Muscle of leg (tissue), 11 donors: ENCODE measurements around the gene HS3ST3A1. TPM values are rescaled to one million over a fixed set of nuclear protein-coding genes. Genes with fewer than 3 reads are reported as not detected.
"Not testable (repeated sequence)": the region's sequence is repeated elsewhere in the genome, so short reads cannot be mapped to it uniquely, and the experiment has no call there.

Experiments used
- DNase-seq: peaks from one replicate; pipeline ENCODE4 v3.0.0; 2013
- H3K27ac ChIP-seq: one replicate; pipeline ENCODE4 v1.5.1; 2013; ENCODE audit warnings: mild to moderate bottlenecking, low read length, control low read depth
- H3K27me3 ChIP-seq: one replicate; pipeline ENCODE4 v1.6.1; 2013; ENCODE audit warnings: low read length; ENCODE audit not compliant: control insufficient read depth, insufficient read depth
- H3K36me3 ChIP-seq: one replicate; pipeline ENCODE4 v1.6.1; 2013; ENCODE audit warnings: low read length; ENCODE audit not compliant: control insufficient read depth, insufficient read depth
- H3K4me1 ChIP-seq: one replicate; pipeline ENCODE4 v1.6.1; 2013; ENCODE audit warnings: low read length; ENCODE audit not compliant: control insufficient read depth, insufficient read depth
- H3K4me3 ChIP-seq: one replicate; pipeline ENCODE4 v1.5.1; 2013; ENCODE audit warnings: low read length, control low read depth
- H3K9me3 ChIP-seq: replicated peaks from 2 replicates; pipeline ENCODE4 v1.6.1; 2013; ENCODE audit warnings: low read depth, low read length; ENCODE audit not compliant: control insufficient read depth
- WGBS: methylation state at CpG from one replicate; pipeline ENCODE4 v1.1.5; 2013; ENCODE audit warnings: missing lambda C conversion rate; ENCODE audit not compliant: insufficient coverage; 5-methylcytosine and 5-hydroxymethylcytosine counted together
- polyA plus RNA-seq, 8 donors: library from polyadenylated mRNA; unstranded; fragments of 120-200 nt; gene quantifications; one replicate each; pipeline versions ENCODE4 v1.2.1 to v1.2.3, GENCODE V29; 2013; ENCODE audit warnings: inconsistent platforms in 1 of 8, low replicate concordance in 1 of 8; ENCODE audit not compliant: insufficient read length in 8 of 8, insufficient read depth in 1 of 8
- total RNA-seq: library from RNA; stranded (reverse); fragments of 120-200 nt; gene quantifications from one replicate; pipeline ENCODE4 v1.2.4, GENCODE V29; 2013

The HS3ST3A1 gene
- total and polyA plus RNA-seq, 9 donors, result 0.68 to 3.8 (median 2.3) TPM

DNA sequence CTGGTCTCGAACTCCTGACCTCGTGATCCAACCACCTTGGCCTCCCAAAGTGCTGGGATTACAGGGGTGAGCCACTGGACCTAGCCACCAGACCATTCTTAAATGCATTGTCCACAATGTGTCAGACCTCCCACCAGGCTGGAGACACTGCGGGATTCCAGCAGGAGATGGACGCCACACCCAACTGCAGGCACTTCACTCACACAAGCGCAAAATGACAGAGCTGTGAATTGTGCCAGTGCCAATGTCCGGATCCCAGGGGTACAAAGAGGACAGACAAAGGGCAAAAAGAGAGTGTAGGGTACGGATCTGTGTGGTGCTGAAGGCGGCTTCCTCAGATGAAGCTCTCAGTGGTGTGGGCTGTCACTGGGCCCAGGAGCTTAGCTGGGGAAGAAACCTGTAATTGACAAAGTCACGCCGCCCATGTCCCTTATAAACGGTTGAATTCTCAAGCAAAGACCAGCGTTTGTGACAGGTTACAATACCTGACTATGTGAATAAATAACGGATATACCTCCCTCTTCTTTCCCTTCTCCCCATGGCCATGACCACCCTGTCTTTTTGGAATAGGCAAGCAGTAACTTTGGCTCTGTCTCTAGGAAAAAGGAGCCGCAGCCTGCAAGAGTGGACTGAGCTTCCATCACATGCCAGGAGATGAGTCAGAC is 40.0 kb downstream of the HS3ST3A1 start:
- 40% methylated on average over 7 of the region's 14 CpGs for WGBS
- Histone ChIP-seq H3K36me3 (no peaks in the 10 kb centered on the region), H3K4me3 (no peak overlapping the region), H3K9me3 (no peaks in the 10 kb centered on the region), H3K4me1 (peaks cover 10% of the 10 kb centered on the region), H3K27ac (no peak overlapping the region), H3K27me3 (no peaks in the 10 kb centered on the region)
- peak; percentile 96 for DNase-seq

GRCh38 chr17:13560935-13561334 is 40.8 kb downstream of the HS3ST3A1 start:
- H3K27me3 ChIP-seq, result no peaks in the 10 kb centered on the region
- H3K36me3 ChIP-seq, result no peaks in the 10 kb centered on the region
- H3K9me3 ChIP-seq, result no peaks in the 10 kb centered on the region
- H3K4me1 ChIP-seq, result peaks cover 10% of the 10 kb centered on the region
- no peak overlapping the region for H3K27ac ChIP-seq
- no peak overlapping the region for H3K4me3 ChIP-seq
- no peak for DNase-seq
- WGBS, result no CpG with 5 or more reads among the region's 1 CpG

DNA sequence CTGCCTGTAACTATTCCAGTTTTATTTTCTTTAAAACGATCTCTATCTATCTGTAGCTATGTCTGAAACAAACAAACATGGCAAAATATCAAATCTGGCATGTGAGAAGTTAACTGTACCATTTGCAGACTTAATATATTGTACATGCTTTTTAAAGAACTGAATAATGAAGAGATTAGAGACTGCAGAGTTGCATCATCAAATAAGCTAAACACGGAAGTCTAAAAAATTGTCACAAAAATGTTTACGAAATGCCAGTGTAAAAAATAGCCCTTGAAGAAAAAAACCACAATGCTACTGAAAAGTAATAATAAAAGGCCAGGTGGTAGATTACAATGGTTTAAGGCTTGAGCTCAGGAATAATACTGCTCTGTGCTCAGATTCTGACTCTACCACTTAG is 43.1 kb downstream of the HS3ST3A1 start:
- no peaks in the 10 kb centered on the region for H3K36me3 ChIP-seq
- WGBS, result no CpG with 5 or more reads among the region's 3 CpGs
- peaks cover 10% of the 10 kb centered on the region for H3K4me1 ChIP-seq
- DNase-seq, result no peak
- H3K4me3 ChIP-seq, result no peak overlapping the region
- no peaks in the 10 kb centered on the region for H3K27me3 ChIP-seq
- no peaks in the 10 kb centered on the region for H3K9me3 ChIP-seq
- no peak overlapping the region for H3K27ac ChIP-seq

DNA sequence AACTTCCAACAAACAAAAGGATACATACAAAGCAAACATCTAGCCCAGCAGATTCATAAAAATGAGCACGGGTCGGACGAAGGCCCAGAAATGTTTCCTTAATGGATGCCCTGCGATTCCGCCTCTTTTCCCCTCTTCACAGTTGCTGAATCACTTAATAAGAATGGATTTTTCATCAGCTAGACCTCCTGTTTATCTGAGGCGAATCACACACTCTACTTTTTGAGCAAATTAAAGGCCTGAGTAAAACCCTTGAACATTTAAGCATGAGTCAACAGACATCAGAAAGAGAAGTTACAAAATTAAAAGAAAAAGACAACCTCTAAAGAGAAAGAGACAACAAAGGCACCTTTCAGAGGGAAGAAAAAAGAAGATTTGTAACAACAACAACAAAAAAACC is 44.7 kb downstream of the HS3ST3A1 start:
- Histone ChIP-seq H3K9me3 (no peaks in the 10 kb centered on the region), H3K27ac (no peak overlapping the region), H3K27me3 (no peaks in the 10 kb centered on the region), H3K4me1 (peaks cover under 1% of the 10 kb centered on the region), H3K36me3 (no peaks in the 10 kb centered on the region), H3K4me3 (no peak overlapping the region)
- no peak for DNase-seq
- WGBS, result no CpG with 5 or more reads among the region's 6 CpGs

GRCh38 chr17:13554231-13554630 is 47.5 kb downstream of the HS3ST3A1 start:
- H3K9me3 ChIP-seq, result no peaks in the 10 kb centered on the region
- WGBS, result 100% methylated on average over 2 of the region's 5 CpGs

GRCh38 chr17:13550291-13550690 is 51.4 kb downstream of the HS3ST3A1 start:
- Histone ChIP-seq H3K27me3 (no peaks in the 10 kb centered on the region), H3K36me3 (no peaks in the 10 kb centered on the region), H3K9me3 (no peaks in the 10 kb centered on the region), H3K27ac (no peak overlapping the region), H3K4me1 (no peaks in the 10 kb centered on the region), H3K4me3 (no peak overlapping the region)
- DNase-seq, result no peak
- no CpG with 5 or more reads among the region's 6 CpGs for WGBS

More at GRCh38 chr17:13554231-13554630, 47.5 kb downstream of the HS3ST3A1 start:
- no peaks in the 10 kb centered on the region for H3K4me1 ChIP-seq
- H3K36me3 ChIP-seq, result no peaks in the 10 kb centered on the region
- H3K4me3 ChIP-seq, result no peak overlapping the region
- no peak for DNase-seq
- H3K27me3 ChIP-seq, result no peaks in the 10 kb centered on the region
- H3K27ac ChIP-seq, result no peak overlapping the region

DNA sequence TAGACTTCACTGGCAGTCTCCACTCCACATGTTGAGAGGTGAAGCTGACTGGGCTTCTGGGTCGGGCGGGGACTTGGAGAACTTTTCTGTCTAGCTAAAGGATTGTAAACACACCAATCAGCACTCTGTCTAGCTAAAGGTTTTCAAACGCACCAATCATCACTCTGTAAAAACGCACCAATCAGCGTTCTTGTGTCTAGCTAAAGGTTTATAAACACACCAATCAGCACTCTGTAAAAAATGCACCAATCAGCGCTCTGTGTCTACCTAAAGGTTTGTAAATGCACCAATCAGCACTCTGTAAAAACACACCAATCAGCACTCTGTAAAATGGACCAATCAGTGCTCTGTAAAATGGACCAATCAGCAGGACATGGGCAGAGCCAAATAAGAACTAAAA is 53.2 kb downstream of the HS3ST3A1 start:
- not testable (repeated sequence) for H3K4me3 ChIP-seq, H3K36me3 ChIP-seq, H3K27me3 ChIP-seq, H3K27ac ChIP-seq, H3K9me3 ChIP-seq, DNase-seq, H3K4me1 ChIP-seq
- WGBS, result 71% methylated on average over 4 of the region's 6 CpGs

- no peaks in the 10 kb centered on the region for H3K27me3 ChIP-seq
- WGBS, result no CpG with 5 or more reads among the region's 2 CpGs
- no peaks in the 10 kb centered on the region for H3K36me3 ChIP-seq
Observed at GRCh38 chr17:13546851-13547250, 54.9 kb downstream of the HS3ST3A1 start.

DNA sequence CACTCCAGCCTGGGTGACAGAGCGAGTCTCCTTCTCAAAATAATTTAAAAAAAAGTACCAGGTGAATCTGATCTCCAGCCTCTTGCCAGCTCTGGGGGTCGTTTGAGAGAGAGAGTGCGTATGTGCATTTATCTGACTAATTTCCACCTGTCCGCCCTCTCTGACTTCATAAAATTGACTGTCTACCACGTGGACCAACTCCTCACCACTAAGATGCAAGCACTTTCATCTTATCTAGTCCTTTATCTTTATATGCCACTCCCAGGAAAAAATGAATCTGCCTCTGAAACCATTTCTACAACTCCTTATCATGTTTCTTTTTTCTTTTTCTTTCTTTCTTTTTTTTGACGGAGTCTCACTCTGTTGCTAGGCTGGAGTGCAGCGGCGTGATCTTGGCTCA is 55.8 kb downstream of the HS3ST3A1 start:
- H3K9me3 ChIP-seq, result no peaks in the 10 kb centered on the region
- 57% methylated on average over 7 of the region's 8 CpGs for WGBS

More at GRCh38 chr17:13546851-13547250, 54.9 kb downstream of the HS3ST3A1 start:
- no peaks in the 10 kb centered on the region for H3K9me3 ChIP-seq
- no peaks in the 10 kb centered on the region for H3K4me1 ChIP-seq
- no peak for DNase-seq
- no peak overlapping the region for H3K4me3 ChIP-seq
- H3K27ac ChIP-seq, result no peak overlapping the region

DNA sequence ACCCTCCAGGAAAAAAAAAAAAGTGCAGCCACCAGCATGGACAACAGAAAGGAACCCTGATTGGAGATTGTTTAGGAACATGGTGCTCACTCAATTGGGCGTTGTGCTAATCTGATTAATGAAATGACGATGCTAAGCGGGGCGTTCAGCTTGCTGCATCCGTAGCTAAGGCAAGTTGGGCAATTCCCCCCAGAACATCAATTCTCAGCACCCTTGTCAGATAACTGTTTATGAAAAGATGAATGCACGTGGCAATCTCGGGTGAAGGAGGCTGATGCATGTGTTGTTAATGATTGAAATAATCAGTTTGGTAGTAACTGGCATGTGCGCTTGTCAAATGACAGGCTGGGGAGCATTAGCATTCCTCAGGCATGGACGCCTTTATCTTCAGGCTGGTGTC is 57.0 kb downstream of the HS3ST3A1 start:
- H3K9me3 ChIP-seq, result no peaks in the 10 kb centered on the region
- DNase-seq, result no peak
- WGBS, result 100% methylated on average over 1 of the region's 9 CpGs
- no peaks in the 10 kb centered on the region for H3K36me3 ChIP-seq
- H3K27me3 ChIP-seq, result no peaks in the 10 kb centered on the region
- no peak overlapping the region for H3K4me3 ChIP-seq
- no peak overlapping the region for H3K27ac ChIP-seq
- no peaks in the 10 kb centered on the region for H3K4me1 ChIP-seq

More for the DNA sequence above, 55.8 kb downstream of the HS3ST3A1 start:
- H3K27me3 ChIP-seq, result no peaks in the 10 kb centered on the region
- no peaks in the 10 kb centered on the region for H3K36me3 ChIP-seq
- H3K4me3 ChIP-seq, result no peak overlapping the region
- no peak for DNase-seq
- no peaks in the 10 kb centered on the region for H3K4me1 ChIP-seq
- H3K27ac ChIP-seq, result no peak overlapping the region

DNA sequence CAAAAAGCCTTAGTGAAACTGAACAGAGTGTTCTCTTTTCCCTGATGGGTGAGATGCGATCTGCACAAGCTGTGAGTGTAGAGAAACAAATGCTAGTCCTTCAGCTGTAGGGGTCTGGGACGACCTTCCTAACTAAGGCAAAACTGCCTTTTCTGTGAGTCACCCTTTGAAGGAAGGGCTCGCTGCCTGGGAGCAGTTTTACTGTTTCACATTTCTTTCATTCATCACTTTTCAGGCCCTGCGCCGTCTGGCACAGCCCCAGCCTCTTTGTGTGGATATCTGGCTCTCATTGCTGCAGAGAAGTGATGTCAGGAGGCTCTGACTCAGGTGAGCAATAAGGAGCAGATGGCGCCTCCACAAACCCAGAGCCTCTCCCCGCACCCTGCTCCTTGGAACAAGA is 57.4 kb downstream of the HS3ST3A1 start:
- no peak overlapping the region for H3K4me3 ChIP-seq
- no peaks in the 10 kb centered on the region for H3K9me3 ChIP-seq
- no peaks in the 10 kb centered on the region for H3K36me3 ChIP-seq
- no peaks in the 10 kb centered on the region for H3K4me1 ChIP-seq
- H3K27ac ChIP-seq, result no peak overlapping the region
- whole genome bisulfite sequencing, result no CpG with 5 or more reads among the region's 7 CpGs
- no peaks in the 10 kb centered on the region for H3K27me3 ChIP-seq
- DNase-seq, result peak; percentile 80
